ENCODE measurements around the gene ZNF541.

ZNF541 gene, protein sequence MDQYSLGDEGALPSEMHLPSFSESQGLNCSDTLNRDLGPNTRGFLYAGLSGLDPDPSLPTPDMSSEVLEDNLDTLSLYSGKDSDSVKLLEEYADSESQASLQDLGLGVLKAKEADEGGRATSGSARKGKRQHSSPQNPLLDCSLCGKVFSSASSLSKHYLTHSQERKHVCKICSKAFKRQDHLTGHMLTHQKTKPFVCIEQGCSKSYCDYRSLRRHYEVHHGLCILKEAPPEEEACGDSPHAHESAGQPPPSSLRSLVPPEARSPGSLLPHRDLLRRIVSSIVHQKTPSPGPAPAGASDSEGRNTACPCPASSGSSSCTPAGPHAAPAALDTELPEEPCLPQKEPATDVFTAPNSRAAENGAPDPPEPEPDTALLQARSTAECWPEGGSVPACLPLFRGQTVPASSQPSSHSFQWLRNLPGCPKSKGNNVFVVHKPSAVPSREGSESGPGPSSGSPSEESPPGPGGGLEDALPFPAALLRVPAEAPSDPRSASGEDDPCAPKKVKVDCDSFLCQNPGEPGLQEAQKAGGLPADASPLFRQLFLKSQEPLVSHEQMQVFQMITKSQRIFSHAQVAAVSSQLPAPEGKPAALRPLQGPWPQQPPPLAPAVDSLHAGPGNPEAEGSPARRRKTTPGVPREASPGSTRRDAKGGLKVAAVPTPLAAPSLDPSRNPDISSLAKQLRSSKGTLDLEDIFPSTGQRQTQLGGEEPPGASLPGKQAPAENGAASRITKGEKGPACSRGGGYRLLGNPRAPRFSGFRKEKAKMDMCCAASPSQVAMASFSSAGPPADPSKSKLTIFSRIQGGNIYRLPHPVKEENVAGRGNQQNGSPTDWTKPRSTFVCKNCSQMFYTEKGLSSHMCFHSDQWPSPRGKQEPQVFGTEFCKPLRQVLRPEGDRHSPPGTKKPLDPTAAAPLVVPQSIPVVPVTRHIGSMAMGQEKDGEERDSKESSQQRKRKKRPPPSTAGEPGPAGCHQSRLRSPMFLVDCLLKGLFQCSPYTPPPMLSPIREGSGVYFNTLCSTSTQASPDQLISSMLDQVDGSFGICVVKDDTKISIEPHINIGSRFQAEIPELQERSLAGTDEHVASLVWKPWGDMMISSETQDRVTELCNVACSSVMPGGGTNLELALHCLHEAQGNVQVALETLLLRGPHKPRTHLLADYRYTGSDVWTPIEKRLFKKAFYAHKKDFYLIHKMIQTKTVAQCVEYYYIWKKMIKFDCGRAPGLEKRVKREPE (N-terminal part only)

DNA sequence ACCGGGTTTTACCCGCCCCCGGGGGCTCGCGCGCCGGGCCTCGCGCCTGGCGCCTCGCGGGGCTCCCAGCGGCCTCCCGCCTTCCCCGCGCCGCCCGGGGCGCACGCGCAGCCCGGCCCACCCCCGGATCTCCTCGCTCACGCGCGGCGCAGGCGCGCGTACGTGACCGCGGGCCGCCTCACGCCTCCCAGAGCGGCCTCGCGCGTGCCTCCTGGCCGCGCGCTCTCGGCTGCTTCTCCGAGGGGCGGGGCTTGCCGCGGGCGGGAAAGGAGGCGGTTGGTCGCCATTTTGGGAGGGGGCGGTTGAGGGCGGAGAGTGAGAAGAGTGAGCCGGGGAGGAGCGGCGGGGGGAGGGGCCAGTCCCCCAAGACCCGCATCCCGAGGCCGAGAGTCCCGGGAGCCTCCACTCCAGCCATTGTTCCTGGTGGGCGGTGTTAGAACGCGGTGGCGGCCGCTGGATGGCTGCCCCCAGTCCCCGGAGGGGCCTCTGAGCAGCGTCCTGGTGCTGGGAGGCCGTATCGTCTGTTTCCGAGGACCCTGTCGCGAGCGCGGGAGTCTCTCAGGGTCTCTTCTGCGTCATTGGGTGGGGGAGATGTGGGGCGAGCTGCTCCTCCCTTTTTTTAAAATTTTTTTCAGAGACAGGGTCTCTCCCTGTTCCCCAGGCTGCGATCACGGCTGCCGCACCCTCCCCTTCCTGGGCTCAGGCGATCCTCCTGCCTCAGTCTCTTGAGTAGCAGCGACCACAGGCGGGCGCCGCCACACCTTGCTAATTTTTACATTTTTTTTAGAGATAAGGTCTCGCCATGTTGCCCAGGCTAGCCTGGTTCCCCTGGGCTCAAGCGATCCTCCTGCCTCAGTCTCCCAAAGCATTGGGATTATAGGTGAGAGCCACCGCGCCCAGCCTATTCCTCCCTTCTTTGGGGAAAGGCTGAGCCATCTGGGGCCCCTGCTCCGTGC is at the start of gene ZNF541:
ZNF541 (minus strand) TSS at position 78 of the 956 bp plus-strand sequence. CDS start 17,292 bp downstream, outside the sequence.
- no peak within 1 kb of the TSS for H3K4me3 ChIP-seq (ENCODE audit: low read length)
- TF ChIP-seq, protein P1, sequence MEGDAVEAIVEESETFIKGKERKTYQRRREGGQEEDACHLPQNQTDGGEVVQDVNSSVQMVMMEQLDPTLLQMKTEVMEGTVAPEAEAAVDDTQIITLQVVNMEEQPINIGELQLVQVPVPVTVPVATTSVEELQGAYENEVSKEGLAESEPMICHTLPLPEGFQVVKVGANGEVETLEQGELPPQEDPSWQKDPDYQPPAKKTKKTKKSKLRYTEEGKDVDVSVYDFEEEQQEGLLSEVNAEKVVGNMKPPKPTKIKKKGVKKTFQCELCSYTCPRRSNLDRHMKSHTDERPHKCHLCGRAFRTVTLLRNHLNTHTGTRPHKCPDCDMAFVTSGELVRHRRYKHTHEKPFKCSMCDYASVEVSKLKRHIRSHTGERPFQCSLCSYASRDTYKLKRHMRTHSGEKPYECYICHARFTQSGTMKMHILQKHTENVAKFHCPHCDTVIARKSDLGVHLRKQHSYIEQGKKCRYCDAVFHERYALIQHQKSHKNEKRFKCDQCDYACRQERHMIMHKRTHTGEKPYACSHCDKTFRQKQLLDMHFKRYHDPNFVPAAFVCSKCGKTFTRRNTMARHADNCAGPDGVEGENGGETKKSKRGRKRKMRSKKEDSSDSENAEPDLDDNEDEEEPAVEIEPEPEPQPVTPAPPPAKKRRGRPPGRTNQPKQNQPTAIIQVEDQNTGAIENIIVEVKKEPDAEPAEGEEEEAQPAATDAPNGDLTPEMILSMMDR (IDR thresholded peaks at IDR 0.05; ENCODE audit: low read length): no peak
- TF ChIP-seq EZH2phosphoT487 (IDR thresholded peaks at IDR 0.05; ENCODE audit: low read length) (no peak), EZH2 (optimal IDR thresholded peaks at IDR 0.05; ENCODE audit: low read depth, low read length) (no peak)
- H3K9me3 ChIP-seq (replicated peaks; ENCODE audit: insufficient read depth, low read length): no peaks in the 10 kb centered on the region
- H3K9me2 ChIP-seq (replicated peaks; ENCODE audit: insufficient read depth, low read length): no peaks in the 10 kb centered on the region
- H3K27ac ChIP-seq (ENCODE audit: low read length): no peak within 1 kb of the TSS
- peaks cover 47% of the 10 kb centered on the region for H3K27me3 ChIP-seq (replicated peaks; ENCODE audit: insufficient read depth, low read length)
- H3K79me2 ChIP-seq (ENCODE audit: low read length): no peaks in the 10 kb centered on the region
- DNase-seq: no peak
- H3K4me2 ChIP-seq (ENCODE audit: low read depth, low read length): no peak within 1 kb of the TSS
- H3K9ac ChIP-seq (ENCODE audit: low read length): no peak within 1 kb of the TSS
- H4K20me1 ChIP-seq (ENCODE audit: insufficient read depth, low read length): no peaks in the 10 kb centered on the region
- H3F3A ChIP-seq (ENCODE audit: insufficient read depth, low read length): no peaks in the 10 kb centered on the region
- no peaks in the 10 kb centered on the region for H3K36me3 ChIP-seq (replicated peaks; ENCODE audit: insufficient read depth, low read length)
- H3K4me1 ChIP-seq (ENCODE audit: low read length): no peaks in the 10 kb centered on the region
- H2AFZ ChIP-seq (ENCODE audit: low read length): no peak within 1 kb of the TSS

DNA sequence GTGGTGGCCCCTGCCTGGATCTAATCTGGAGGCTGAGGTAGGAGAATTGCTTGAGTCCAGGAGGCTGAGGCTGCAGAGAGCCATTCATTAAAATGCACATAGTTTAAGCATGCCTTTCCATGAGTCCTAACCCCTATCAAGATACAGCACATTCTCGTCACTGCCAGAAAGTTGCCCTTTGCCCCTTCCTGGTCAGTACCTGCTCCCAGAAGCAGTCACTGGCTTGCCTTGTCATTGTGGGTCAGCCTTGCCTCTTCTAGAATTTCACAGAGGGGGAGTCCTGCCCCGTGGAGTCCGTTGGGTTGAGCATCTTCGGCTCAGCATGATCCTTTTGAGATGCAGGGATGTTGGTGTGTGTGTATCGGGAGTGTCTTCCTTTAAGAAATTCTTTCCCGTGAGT is 46.8 kb upstream of the ZNF541 start:
- Histone ChIP-seq H3F3A (ENCODE audit: insufficient read depth, low read length) (no peaks in the 10 kb centered on the region), H3K27ac (ENCODE audit: low read length) (no peak overlapping the region), H3K9me3 (replicated peaks; ENCODE audit: insufficient read depth, low read length) (no peaks in the 10 kb centered on the region), H3K79me2 (ENCODE audit: low read length) (peaks cover 53% of the 10 kb centered on the region), H3K4me1 (ENCODE audit: low read length) (no peaks in the 10 kb centered on the region), H3K4me3 (ENCODE audit: low read length) (no peak overlapping the region), H3K36me3 (replicated peaks; ENCODE audit: insufficient read depth, low read length) (no peaks in the 10 kb centered on the region), H4K20me1 (ENCODE audit: insufficient read depth, low read length) (no peaks in the 10 kb centered on the region), H2AFZ (ENCODE audit: low read length) (no peak overlapping the region), H3K27me3 (replicated peaks; ENCODE audit: insufficient read depth, low read length) (no peaks in the 10 kb centered on the region), H3K9ac (ENCODE audit: low read length) (no peak overlapping the region), H3K4me2 (ENCODE audit: low read depth, low read length) (no peak overlapping the region), H3K9me2 (replicated peaks; ENCODE audit: insufficient read depth, low read length) (no peaks in the 10 kb centered on the region)
- TF ChIP-seq EZH2phosphoT487 (IDR thresholded peaks at IDR 0.05; ENCODE audit: low read length) (no peak), EZH2 (optimal IDR thresholded peaks at IDR 0.05; ENCODE audit: low read depth, low read length) (no peak)
- TF ChIP-seq, protein P1 (IDR thresholded peaks at IDR 0.05; ENCODE audit: low read length): no peak
- DNase-seq: no peak

DNA sequence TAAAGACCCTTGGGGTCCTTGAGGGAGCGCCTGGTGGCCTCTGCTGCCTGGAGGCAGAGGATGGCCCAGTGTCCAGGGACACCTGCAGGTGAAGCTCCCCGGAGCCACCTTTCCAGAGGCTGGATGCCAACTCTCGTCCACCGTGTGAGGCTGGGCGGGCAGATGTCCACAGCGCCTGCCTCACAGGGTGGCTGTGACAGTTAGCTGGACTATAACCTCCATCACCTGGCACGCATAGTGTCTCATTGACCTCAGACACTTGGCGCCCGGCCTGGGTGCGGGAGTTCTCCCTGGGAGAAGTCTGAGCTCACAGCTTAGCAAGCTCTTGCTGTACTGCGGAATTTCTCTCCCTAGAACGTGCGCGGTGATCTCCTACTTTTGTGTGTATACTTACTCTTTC is 45.8 kb upstream of the ZNF541 start:
- no peak for DNase-seq
- H3K27me3 ChIP-seq (replicated peaks; ENCODE audit: insufficient read depth, low read length): no peaks in the 10 kb centered on the region
- no peaks in the 10 kb centered on the region for H3K9me2 ChIP-seq (replicated peaks; ENCODE audit: insufficient read depth, low read length)
- H3K4me3 ChIP-seq (ENCODE audit: low read length): no peak overlapping the region
- no peaks in the 10 kb centered on the region for H3K4me1 ChIP-seq (ENCODE audit: low read length)
- no peak overlapping the region for H2AFZ ChIP-seq (ENCODE audit: low read length)
- H4K20me1 ChIP-seq (ENCODE audit: insufficient read depth, low read length): no peaks in the 10 kb centered on the region
- no peak overlapping the region for H3K27ac ChIP-seq (ENCODE audit: low read length)
- H3F3A ChIP-seq (ENCODE audit: insufficient read depth, low read length): no peaks in the 10 kb centered on the region
- no peak overlapping the region for H3K9ac ChIP-seq (ENCODE audit: low read length)
- TF ChIP-seq EZH2phosphoT487 (IDR thresholded peaks at IDR 0.05; ENCODE audit: low read length): no peak
- no peak for TF ChIP-seq EZH2 (optimal IDR thresholded peaks at IDR 0.05; ENCODE audit: low read depth, low read length)
- TF ChIP-seq, protein P1 (IDR thresholded peaks at IDR 0.05; ENCODE audit: low read length): no peak
- H3K4me2 ChIP-seq (ENCODE audit: low read depth, low read length): no peak overlapping the region
- H3K9me3 ChIP-seq (replicated peaks; ENCODE audit: insufficient read depth, low read length): no peaks in the 10 kb centered on the region
- peaks cover 63% of the 10 kb centered on the region for H3K79me2 ChIP-seq (ENCODE audit: low read length)
- H3K36me3 ChIP-seq (replicated peaks; ENCODE audit: insufficient read depth, low read length): no peaks in the 10 kb centered on the region
